HepG2 (cell line): ENCODE results near the gene CLTA. TPM values are rescaled to one million over a fixed set of nuclear protein-coding genes. Genes with fewer than 3 reads are reported as not detected.
A peak's percentile ranks its signal among the peaks of the same experiment; 100 is the strongest.

Experiments
- AGO2 ChIP-seq: fragments of 200-400 bp; formaldehyde crosslinking; optimal IDR thresholded peaks from 2 replicates; pipeline ENCODE3; 2017; ENCODE audit warnings: mild to moderate bottlenecking, low read depth, low read length, moderate library complexity
- ATRX ChIP-seq: sonication (generic); formaldehyde crosslinking; IDR thresholded peaks from 2 replicates; pipeline ENCODE4 v1.4.0; 2020; ENCODE audit warnings: missing genetic modification reagents, borderline replicate concordance
- GFI1 ChIP-seq: sonication (generic); formaldehyde crosslinking; IDR thresholded peaks from 2 replicates; pipeline ENCODE4 v1.5.0; 2020; ENCODE audit warnings: missing genetic modification reagents, mild to moderate bottlenecking, borderline replicate concordance
- GTF3A ChIP-seq: sonication (generic); formaldehyde crosslinking; conservative IDR thresholded peaks from 2 replicates; pipeline ENCODE4 v1.4.0; 2020; ENCODE audit warnings: mild to moderate bottlenecking, missing genetic modification reagents
- SMYD3 ChIP-seq: sonication (generic); formaldehyde crosslinking; IDR thresholded peaks from 2 replicates; pipeline ENCODE4 v1.8.1; 2023; ENCODE audit warnings: mild to moderate bottlenecking, missing genetic modification reagents
- STAT5B ChIP-seq: sonication (generic); formaldehyde crosslinking; IDR thresholded peaks from 2 replicates; pipeline ENCODE4 v1.4.0; 2020; ENCODE audit warnings: missing genetic modification reagents
- U2AF2 ChIP-seq: fragments of 200-400 bp; formaldehyde crosslinking; IDR thresholded peaks from 2 replicates; pipeline ENCODE4 v1.6.1; 2017; ENCODE audit warnings: low read depth, mild to moderate bottlenecking, low read length
- ZIK1 ChIP-seq: sonication (generic); formaldehyde crosslinking; IDR thresholded peaks from 2 replicates; pipeline ENCODE4 v1.5.0; 2020; ENCODE audit warnings: mild to moderate bottlenecking, low read depth, missing genetic modification reagents, borderline replicate concordance
- ZNF605 ChIP-seq: sonication (generic); formaldehyde crosslinking; IDR thresholded peaks from 2 replicates; pipeline ENCODE4 v1.8.0; 2022; ENCODE audit warnings: mild to moderate bottlenecking, missing genetic modification reagents
- ZNF644 ChIP-seq: IDR thresholded peaks from 2 replicates; pipeline ENCODE4 v1.6.1; 2016; ENCODE audit warnings: low read depth
- ZXDC ChIP-seq: sonication (generic); formaldehyde crosslinking; IDR thresholded peaks from 2 replicates; pipeline ENCODE4 v1.5.0; 2020; ENCODE audit warnings: mild to moderate bottlenecking, missing genetic modification reagents
- polyA plus RNA-seq, 8 experiments: library from polyadenylated mRNA; depleted of rRNA in 3 of 8; stranded (reverse) in 7 of 8; unstranded in 1 of 8; fragments of >200 nt; fragmentation: Illumina TruSeq in 4 of 8; extraction: Trizol in 4 of 8; gene quantifications; 2 replicates each; pipeline versions ENCODE4 v1.2.1 to v1.2.3, GENCODE V29; 2011 to 2016; ENCODE audit warnings: low read depth in 4 of 8, missing spikeins in 1 of 8, mixed read lengths in 1 of 8; ENCODE audit not compliant: insufficient read depth in 1 of 8
- total RNA-seq, 5 experiments: library from RNA; depleted of rRNA; stranded (reverse); fragments of >200 nt; fragmentation: Illumina TruSeq; extraction: Trizol; gene quantifications; 2 replicates each; pipeline ENCODE4 v1.2.3, GENCODE V29; 2016; ENCODE audit warnings: low read depth in 1 of 5
- TF ChIP-seq, protein P1 (sequence below): sonication (generic); formaldehyde crosslinking; IDR thresholded peaks from 2 replicates; pipeline ENCODE4 v1.8.0; 2022; ENCODE audit warnings: mild to moderate bottlenecking, missing genetic modification reagents
- TF ChIP-seq, protein P2 (sequence below): sonication (generic); formaldehyde crosslinking; IDR thresholded peaks from 2 replicates; pipeline ENCODE4 v1.5.0; 2020; ENCODE audit warnings: mild to moderate bottlenecking, missing genetic modification reagents, borderline replicate concordance
- TF ChIP-seq, protein P3 (sequence below): sonication (generic); formaldehyde crosslinking; IDR thresholded peaks from 2 replicates; pipeline ENCODE4 v1.4.0; 2020; ENCODE audit warnings: missing genetic modification reagents, mild to moderate bottlenecking, borderline replicate concordance

The CLTA gene
- total and polyA plus RNA-seq, 2 of the 13 experiments (the other 11 are each of a cell fraction or from before 2014, with no cell fraction given), result 143 to 222 TPM

DNA sequence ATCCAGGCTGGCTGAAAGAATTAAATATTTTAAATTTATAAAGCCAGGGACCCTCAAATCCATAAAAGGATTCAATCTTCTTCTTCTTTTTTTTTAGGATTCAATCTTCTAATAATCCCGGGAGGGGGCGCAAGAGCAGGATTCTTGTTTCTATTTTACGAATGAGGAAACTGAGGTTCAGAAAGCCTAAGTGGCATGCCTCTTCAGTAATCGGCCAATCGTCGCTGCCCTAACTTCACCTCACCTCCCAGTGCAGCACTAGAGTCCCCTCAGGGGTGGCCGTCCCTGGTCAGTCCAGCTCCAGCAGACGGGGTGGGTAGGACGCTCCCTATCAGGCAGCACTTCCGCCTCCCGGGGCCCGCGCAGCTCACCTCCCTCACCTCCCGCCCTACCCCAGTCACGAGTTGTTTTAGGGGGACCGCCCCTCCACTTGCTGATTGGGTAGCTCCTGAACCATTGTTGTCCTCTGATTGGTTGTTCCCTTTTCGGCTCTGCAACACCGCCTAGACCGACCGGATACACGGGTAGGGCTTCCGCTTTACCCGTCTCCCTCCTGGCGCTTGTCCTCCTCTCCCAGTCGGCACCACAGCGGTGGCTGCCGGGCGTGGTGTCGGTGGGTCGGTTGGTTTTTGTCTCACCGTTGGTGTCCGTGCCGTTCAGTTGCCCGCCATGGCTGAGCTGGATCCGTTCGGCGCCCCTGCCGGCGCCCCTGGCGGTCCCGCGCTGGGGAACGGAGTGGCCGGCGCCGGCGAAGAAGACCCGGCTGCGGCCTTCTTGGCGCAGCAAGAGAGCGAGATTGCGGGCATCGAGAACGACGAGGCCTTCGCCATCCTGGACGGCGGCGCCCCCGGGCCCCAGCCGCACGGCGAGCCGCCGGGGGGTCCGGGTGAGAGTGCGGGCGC lies at the start of gene CLTA (continued):
- TF ChIP-seq, protein P1, sequence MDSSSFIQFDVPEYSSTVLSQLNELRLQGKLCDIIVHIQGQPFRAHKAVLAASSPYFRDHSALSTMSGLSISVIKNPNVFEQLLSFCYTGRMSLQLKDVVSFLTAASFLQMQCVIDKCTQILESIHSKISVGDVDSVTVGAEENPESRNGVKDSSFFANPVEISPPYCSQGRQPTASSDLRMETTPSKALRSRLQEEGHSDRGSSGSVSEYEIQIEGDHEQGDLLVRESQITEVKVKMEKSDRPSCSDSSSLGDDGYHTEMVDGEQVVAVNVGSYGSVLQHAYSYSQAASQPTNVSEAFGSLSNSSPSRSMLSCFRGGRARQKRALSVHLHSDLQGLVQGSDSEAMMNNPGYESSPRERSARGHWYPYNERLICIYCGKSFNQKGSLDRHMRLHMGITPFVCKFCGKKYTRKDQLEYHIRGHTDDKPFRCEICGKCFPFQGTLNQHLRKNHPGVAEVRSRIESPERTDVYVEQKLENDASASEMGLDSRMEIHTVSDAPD (CRISPR knock-in tag), result no peak
- TF ChIP-seq U2AF2 (0 out of 2 replicates have a peak, but pooled peaks have one; percentile 58), ZNF644 (CRISPR knock-in tag) (no peak), GTF3A (CRISPR knock-in tag) (peak; percentile 83; the same call in 1 of the 2 replicates), GFI1 (CRISPR knock-in tag) (peak; percentile 43; the same call in 1 of the 2 replicates), ZIK1 (peak; percentile 83; the same call in 1 of the 2 replicates), STAT5B (CRISPR knock-in tag) (0 out of 2 replicates have a peak, but pooled peaks have one; percentile 24), ZXDC (CRISPR knock-in tag) (no peak), ATRX (CRISPR knock-in tag) (no peak), SMYD3 (CRISPR knock-in tag) (no peak), ZNF605 (CRISPR knock-in tag) (peak; percentile 81), AGO2 (peak; percentile 91)
- TF ChIP-seq, protein P2, sequence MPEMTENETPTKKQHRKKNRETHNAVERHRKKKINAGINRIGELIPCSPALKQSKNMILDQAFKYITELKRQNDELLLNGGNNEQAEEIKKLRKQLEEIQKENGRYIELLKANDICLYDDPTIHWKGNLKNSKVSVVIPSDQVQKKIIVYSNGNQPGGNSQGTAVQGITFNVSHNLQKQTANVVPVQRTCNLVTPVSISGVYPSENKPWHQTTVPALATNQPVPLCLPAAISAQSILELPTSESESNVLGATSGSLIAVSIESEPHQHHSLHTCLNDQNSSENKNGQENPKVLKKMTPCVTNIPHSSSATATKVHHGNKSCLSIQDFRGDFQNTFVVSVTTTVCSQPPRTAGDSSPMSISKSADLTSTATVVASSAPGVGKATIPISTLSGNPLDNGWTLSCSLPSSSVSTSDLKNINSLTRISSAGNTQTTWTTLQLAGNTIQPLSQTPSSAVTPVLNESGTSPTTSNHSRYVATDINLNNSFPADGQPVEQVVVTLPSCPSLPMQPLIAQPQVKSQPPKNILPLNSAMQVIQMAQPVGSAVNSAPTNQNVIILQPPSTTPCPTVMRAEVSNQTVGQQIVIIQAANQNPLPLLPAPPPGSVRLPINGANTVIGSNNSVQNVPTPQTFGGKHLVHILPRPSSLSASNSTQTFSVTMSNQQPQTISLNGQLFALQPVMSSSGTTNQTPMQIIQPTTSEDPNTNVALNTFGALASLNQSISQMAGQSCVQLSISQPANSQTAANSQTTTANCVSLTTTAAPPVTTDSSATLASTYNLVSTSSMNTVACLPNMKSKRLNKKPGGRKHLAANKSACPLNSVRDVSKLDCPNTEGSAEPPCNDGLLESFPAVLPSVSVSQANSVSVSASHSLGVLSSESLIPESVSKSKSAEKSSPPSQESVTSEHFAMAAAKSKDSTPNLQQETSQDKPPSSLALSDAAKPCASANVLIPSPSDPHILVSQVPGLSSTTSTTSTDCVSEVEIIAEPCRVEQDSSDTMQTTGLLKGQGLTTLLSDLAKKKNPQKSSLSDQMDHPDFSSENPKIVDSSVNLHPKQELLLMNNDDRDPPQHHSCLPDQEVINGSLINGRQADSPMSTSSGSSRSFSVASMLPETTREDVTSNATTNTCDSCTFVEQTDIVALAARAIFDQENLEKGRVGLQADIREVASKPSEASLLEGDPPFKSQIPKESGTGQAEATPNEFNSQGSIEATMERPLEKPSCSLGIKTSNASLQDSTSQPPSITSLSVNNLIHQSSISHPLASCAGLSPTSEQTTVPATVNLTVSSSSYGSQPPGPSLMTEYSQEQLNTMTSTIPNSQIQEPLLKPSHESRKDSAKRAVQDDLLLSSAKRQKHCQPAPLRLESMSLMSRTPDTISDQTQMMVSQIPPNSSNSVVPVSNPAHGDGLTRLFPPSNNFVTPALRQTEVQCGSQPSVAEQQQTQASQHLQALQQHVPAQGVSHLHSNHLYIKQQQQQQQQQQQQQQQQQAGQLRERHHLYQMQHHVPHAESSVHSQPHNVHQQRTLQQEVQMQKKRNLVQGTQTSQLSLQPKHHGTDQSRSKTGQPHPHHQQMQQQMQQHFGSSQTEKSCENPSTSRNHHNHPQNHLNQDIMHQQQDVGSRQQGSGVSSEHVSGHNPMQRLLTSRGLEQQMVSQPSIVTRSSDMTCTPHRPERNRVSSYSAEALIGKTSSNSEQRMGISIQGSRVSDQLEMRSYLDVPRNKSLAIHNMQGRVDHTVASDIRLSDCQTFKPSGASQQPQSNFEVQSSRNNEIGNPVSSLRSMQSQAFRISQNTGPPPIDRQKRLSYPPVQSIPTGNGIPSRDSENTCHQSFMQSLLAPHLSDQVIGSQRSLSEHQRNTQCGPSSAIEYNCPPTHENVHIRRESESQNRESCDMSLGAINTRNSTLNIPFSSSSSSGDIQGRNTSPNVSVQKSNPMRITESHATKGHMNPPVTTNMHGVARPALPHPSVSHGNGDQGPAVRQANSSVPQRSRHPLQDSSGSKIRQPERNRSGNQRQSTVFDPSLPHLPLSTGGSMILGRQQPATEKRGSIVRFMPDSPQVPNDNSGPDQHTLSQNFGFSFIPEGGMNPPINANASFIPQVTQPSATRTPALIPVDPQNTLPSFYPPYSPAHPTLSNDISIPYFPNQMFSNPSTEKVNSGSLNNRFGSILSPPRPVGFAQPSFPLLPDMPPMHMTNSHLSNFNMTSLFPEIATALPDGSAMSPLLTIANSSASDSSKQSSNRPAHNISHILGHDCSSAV (CRISPR knock-in tag), result no peak
- TF ChIP-seq, protein P3, sequence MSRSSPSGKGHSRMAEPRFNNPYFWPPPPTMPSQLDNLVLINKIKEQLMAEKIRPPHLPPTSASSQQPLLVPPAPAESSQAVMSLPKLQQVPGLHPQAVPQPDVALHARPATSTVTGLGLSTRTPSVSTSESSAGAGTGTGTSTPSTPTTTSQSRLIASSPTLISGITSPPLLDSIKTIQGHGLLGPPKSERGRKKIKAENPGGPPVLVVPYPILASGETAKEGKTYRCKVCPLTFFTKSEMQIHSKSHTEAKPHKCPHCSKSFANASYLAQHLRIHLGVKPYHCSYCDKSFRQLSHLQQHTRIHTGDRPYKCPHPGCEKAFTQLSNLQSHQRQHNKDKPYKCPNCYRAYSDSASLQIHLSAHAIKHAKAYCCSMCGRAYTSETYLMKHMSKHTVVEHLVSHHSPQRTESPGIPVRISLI (CRISPR knock-in tag), result no peak; the same call in 1 of the 2 replicates
